Measurements from ENCODE around the gene CCR5AS.
"Not testable (repeated sequence)": the region's sequence is repeated elsewhere in the genome, so short reads cannot be mapped to it uniquely, and the experiment has no call there.

Gene CCR5AS

DNA sequence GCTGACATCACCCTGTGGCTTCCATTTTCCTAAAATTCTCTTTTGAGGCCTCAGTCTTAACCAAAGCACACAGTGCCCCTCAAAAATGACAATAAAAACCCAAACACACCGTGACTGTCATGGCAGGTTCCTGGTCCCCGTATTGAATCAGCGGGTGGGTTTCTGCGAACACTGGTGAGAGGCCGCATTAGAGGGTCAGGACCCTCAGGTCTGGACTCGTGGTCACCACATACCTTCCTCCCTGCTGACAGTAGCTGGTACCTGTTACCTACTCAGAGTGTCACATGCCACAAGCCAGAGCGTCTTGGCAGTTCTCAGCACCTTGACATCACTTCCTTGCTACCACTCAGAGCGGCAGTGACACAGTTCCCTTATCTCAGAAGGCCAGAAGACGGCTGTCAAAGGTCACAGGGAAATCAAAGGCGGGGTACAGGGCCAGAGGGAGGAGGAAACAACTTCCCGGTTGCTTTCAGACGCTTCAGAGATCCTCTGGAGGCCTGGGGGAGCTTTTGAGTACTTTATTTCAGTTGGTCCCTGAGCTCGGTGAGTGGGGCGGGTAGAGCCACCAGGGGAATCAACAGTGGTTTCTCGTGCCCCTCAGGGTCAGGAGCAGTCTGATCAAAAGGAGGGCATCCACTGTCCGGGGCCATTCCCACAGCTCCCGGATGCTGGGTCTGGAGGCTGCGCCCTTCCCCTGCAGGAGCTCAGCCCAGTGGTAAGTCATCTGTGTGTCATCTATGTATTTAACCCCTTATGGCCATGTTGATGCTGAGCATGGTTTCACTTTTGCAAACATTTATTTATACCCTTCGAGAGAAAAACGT lies at the start of gene CCR5AS, which contains the start of gene CCRL2:
TSS of gene CCR5AS (minus strand) at position 279 of the 824 bp plus-strand sequence.
TSS of gene CCRL2 (plus strand) at position 472 of the 824 bp plus-strand sequence. CDS start 821 bp downstream, outside the sequence.
- DNase-seq: no peak

DNA sequence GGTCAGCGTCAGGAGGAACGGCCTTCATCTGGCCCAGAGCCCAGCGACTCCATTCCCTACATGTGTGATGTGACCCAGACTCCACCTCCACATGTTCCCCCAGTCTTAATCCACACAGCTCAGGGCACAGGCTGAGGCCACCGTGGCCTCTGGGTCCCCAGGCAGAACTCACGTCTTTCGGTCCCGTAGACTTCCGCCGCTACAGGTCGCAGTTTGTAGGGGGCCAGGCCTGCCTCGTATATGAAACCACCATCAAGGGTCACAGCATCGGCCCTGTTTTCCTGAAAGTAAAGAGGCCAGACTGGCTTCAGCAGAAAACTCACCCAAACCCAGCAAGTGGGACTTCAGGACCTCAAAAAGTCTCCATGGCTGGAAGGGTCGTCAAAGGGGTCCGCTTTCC lies 49.3 kb upstream of the CCR5AS start:
- no peak for DNase-seq

DNA sequence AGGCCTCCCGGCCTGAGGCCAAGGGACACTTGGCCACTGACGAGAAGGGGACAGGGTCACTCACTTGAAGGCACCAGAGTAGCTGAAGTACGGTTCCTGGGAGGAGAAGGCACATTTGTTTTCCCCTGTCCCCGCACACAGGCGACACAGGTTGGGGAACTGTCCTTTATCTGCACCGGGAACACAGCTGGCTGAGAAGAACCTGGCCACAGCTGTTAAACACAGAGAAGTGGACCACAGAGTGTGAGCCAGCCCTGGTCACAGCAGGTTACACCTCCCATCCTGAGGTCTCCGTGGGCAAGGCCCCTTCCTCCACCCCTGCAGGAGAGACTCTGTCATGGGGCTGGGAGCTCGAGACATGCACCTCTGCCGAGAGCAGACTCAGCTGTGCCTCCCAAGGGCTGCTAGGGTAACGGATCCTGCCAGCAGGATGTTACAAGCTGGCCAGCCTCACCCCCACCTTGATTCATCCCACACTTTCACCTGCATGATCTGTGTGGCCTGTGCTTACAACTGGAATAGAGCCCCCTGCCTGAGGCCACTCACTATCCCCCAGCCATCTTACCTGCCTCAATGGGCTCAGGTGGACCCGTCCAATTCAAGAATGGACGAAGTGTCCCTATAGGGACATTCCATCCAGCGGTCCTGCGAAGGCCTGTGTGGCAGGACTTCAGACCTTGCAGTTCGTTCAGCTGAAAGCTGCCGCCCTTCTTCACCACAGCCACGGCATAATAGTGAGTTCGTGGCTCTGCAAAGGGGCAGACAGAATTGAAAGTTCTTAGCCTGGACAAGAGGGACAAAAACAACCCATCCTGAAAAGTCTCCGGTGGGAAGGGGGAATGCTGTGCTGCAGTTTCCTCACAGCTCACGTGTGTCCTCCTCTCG lies 48.6 kb upstream of the CCR5AS start:
- DNase-seq: no peak

DNA sequence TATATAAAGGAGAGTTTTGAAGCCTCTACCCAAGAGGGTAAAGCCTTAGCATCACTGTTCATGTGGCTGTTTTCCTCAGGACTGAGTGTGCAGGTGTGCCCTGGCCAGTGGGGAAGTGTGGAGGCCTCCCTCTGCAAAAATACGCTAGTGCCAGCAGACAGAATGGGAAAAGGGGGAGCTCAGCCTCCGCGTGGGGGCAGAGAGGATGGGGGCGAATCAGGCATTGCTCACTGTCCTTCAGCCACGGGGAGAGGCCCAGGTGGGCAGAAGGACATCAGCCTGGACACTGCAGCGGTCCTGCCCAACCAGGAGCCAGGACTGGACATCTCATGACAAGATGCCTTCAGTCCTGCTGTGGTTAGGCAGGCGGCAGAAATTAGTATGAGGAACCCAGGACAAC lies 47.7 kb upstream of the CCR5AS start:
- no peak for DNase-seq

DNA sequence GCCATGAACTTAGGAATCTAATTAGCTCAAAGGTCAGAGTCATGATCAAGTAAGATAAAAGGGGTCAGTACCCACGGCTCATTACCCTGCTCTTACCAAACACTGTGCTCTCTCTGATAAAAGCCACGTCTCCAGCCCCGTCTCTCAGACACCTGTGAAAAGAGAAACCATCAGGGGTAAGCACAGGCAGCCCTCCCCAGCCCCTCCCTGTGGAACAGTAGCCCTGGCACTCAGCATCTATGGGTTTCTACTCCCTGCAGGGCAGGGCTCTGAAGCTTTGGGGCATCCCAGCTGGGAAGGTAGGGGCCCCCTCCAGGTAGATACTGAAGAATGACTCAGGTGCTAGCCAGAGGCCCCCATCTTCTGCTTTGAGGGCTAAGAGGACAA lies 47.3 kb upstream of the CCR5AS start:
- DNase-seq: no peak

DNA sequence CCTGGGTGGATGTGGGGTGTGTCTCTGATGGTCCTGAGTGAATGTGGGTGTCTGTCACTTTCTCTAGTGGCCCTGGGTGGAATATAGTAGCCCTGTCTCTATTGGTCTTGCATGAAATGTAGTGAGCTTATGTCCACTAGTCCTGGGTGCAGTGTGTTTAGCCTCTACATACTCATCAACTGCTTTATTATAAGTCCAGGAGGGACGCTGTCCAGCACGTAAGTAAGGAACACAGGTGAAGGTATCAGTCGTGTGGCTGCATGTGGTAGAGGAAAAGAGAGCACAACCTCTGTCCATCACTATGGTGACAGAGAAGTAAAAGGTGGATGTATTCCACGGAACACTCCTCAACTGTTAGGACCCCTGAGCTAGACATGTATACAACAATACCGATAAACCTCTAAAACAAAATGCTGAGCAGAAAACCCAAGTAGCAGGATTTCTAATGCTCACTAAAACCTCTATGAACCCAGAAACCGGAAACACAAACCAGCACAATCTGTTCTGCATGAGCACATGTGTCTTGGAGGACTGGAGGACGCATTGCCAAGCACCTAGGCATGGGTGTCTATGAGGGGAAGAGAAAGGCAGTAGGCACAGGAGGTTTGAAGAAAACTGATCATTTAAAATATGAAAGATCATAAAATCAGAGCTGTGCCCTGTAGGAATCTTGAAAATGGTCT lies 46.8 kb upstream of the CCR5AS start:
- DNase-seq: no peak

DNA sequence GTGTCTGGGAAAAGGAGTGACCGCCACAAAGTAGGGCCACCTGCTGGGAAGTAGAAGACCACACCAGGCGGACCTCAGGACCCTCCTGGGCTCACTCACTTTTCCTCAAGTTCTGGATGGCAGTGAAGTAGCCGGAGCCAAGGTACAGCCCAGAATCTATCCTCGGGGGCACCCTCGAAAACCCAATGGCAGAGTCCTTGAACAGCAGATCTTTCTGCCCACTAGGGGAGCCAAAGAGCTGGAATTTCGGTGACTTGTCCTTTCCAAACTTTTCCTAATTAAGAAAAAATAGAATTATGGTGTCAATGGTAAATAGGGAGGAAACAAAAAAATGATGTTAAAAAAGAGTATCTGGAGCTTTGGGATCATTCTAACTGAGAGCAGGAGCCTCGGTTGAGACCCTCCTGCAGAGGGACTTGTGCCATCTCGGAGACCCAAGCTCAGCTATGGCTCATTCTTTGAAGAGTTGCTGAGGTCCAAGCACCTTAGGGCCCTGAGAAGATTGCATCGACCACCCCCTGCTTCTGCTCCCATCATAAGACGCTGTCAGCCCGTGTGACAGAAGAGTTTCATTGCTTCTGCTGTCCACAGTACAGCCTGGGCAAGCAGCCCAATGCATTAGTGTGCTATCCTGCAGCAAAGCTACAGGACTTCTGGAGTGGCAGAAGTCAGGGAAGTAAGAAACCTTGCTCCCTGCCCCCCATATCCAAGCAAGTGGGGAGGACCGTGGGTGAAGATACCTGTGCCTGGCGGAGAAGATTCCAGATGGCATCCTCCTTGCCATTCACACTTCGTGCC lies 43.1 kb upstream of the CCR5AS start:
- DNase-seq: no peak

DNA sequence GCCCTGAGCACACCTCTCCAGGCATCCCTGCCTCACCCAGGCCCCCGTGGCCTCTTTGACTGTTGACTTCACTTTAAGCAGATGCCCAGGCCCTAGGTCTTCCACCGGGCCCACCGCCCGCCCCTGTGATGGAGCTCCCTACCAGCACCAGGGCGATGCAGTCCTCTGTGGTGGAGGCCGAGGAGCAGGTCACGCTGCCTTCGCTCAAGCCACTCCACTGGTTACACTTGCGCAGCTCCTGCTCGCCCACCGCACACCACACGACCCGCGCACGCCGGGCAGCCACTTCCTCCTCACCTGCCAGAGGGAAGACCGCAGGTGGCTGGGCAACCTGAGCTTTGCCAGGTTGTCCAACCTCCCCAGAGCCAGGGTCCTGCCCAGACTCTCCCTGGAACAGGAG lies 41.9 kb upstream of the CCR5AS start:
- DNase-seq: no peak

DNA sequence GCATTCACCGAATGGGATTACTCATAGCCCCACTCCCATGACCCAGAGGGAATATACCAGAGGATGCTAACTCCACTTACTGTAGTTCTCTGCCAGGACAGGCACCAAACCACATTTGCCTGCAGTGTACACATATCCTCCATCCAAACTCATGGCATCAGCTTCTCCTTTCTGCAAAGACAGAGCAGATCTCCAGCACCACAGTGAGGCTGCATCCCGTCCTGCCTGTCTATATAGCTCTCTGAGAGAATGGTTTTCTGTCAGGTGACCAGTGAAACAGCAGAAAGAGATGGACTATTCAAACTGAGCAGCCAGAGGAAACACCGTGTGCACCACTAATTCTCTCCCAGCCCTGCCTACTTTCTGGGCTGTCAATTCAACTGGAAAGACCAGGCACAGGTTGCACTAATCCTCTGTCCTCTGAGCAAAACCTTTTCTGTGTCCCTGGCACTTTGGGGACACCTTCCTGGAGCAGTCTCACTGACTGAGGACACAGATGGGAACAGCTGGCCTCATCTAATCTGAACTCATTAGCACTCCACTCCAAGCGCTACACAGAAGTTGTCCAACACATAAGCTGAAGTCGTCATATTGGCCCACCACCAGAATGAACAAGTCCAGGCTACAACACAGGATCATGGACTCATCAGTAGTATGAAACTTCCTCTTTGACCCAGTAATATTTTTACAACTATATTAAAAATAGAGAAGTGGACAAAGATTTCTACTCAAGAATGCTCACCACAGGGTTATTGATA lies 40.5 kb upstream of the CCR5AS start:
- no peak for DNase-seq

DNA sequence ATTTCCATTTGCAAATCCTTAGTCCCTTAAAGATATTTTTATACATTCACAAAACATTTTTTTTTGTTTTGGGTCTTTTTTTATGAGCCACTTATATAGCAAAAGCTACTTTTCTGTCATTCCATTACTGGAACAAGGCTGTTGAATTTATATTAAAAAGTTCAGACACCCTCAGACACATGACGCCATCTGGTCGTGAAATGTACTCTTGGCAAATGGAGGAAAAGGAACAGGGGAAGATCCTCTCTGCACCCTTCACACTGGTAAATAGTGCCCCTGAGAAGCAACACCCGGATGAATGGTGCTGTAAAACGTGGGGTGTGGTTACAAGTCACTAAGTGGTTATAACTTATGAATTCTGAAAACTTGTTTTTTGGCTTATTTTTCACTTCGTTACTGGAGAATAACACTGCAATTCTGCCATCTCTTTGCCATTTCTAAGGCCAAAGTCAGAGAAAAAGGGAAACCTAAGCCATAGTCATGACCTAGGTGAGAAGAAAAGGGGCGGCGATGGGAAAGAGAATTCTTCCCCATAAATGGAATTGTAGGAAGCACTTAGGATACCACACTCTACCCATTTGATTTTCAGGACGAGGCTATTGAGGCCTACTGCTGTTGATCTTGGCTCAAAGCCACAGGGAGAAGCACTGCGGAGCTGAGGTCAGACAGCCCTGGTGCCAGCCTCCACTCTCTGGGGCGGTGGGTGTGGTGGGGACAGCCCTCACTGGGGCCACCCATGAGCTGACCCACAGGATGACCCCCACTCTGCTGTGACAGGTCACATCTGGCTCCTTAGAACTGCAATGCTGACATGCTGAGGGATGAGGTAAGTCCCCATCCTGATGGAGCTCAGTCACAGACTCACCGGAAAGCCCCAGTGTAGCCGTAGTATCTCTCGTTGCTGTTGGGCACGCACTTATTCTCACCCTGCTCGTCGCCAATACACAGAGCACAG lies 36.0 kb upstream of the CCR5AS start:
- peak; percentile 37 to 43 for DNase-seq

DNA sequence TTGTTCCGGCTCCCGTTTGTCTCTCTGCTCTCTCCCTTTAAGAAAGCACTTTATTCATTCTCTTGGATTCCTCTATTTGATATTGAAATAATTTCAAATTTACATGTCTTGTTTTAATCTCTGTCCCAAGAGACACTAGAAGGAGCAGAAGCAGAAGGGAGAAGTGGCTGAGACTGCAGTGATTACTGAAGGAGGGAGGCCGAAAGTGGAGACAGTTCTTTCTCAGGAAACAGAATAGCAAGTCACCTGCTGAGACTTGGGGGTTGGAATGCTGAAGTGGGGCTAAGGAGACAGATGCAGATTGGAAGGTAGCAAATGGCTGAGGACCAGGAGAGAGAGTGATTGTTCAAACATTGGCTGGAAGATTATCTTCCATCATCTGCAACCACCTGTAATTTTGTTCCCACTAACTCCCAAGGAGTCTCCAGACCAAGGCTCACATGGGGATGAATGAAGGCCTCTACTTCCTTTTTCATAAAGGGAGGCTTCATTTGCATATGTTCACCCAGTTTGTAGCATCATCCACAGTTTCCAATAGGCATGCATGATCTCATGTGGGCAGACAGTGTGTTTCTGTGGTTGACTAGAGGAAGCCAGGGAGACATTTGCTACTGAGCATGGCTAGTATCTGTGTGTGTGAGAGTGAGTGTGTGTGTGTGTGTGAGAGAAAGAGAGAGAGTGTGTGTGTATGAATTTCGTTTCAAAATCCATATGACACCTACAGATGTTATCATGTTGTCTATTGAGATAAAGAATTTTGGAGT lies 33.8 kb upstream of the CCR5AS start:
- DNase-seq: no peak

DNA sequence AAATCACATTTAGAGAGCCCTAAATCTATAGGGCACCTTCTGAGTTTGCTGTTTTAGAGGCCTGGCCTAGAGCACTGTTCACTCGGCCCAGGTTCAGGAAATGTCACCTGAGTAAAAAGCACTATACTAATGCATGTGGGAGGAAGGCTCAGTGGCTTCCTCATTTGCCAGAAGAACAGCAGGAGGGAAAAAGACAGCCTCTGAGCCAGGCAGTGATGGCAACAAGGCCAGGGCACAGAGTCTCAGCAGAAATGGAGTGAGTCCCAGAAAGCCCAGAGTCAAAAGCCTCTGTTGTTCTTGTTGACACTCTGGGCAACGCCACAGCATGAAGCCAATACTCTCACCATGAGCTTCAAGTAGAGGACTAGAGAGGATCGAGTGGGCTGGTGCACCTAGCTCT lies 32.0 kb upstream of the CCR5AS start:
- no peak for DNase-seq

DNA sequence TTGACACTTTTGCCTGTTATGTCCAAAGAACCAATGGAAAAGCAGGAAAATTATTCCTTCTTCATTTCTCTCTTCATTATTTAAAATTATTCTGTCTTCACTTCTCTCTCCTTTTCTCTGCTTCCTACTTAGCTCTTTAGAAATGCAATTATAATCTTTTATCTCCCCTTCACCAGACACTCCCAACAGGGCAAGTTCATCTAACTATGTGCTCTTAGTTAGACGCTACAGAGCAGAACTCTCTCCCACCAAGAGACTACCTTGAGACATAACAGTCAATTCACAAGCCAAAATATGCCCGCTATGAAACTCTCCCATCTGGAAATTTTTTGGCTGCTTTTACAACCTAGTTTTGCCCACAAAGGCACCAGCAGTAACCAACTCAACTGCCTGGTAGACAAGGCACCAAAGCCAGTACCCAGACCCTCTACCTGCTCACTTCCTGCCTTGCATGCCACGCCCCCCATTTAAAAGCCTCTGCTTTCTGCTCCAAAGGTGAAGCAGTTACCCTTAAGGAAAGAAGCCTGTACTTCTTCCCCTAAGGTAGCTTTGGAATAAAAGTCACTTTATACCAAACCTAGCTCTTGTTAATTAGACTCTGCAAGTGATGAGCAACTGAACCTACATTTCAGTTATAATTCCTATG lies 28.3 kb upstream of the CCR5AS start:
- DNase-seq: no peak

DNA sequence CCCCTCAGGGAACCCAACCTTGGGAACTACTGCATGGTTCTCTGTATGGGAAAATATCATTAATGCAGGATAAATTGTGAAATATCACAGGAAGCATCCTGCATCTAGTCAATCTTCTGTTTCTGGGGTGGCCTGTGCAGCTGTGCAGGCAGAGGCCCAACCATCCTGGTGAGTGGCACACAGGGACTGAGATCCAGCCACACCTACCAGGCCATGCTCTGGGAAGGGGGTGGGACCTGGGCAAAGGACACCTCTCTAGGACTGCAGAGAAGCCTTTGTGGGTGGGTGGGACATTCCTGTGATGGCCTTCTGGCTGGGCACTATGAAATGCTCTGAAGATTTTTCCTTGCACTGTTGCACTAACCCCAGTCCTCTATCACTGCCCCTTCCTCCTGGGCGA lies 27.0 kb upstream of the CCR5AS start:
- no peak for DNase-seq

DNA sequence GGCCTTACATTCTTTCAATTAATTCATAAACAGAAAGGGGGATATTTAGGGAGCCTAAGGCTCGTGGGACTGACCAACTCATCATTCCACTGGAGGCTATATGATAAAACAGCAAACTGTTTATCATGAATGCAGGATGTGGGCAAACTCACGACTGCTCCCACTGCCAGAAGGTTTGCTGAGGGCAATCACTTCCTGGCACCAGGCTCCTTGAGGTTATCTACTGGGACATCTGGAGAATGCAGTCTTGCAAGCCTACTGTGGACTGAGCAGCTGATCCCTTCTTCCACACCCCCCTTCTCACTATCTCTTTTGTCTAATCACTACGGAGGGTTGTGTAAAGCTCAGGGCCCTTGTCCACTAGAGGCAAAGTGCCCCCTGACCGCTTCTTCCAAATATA lies 26.3 kb upstream of the CCR5AS start:
- DNase-seq: not testable (repeated sequence)

DNA sequence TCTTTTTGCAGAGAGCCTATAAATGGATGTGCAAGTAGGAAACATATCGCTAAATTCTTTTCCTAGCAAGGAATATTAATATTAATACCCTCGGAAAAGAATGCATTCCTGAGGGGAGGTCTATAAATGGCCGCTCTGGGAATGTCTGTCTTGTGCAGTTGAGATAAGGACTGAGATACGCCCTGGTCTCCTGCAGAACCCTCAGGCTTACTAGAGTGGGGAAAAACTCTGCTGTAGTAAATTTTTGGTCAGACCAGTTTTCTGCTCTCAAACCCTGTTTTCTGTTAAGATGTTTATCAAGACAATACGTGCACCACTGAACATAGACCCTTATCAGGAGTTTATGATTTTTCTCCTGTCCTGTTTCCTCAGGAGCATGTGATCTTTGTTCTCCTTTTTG lies 25.0 kb upstream of the CCR5AS start:
- not testable (repeated sequence) for DNase-seq

DNA sequence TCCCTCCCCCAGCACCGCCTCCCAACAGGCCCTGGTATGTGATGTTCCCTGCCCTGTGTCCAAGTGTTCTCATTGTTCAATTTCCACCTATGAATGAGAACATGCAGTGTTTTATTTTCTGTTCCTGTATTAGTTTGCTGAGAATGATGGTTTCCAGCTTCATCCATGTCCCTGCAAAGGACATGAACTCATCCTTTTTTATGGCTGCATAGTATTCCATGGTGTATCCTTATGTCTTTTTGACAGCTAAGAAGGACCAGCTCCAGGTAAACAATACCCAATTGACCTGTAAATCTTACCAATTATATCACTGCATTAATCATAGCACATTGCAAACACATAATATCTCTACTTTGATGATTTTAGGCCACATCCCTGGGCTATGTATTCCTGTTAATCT lies 24.0 kb upstream of the CCR5AS start:
- DNase-seq: not testable (repeated sequence)

DNA sequence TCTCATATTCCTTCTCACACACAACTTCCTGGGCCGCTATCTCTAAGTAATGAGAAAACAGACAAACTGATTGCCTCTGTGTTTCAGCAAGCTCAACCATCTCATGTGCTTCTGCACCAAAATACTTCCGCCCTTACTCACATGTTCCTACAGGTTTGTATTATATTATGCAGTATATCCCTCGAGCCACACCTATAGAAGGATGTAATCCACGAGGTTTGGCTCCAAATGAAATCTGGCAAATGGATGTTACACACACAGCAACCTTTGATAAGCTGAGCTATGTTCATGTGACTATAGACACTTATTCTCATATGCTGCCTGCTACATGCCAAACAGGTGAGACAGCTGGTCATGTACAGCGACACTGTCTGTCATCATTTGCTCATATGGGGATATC lies 22.8 kb upstream of the CCR5AS start:
- no peak for DNase-seq

DNA sequence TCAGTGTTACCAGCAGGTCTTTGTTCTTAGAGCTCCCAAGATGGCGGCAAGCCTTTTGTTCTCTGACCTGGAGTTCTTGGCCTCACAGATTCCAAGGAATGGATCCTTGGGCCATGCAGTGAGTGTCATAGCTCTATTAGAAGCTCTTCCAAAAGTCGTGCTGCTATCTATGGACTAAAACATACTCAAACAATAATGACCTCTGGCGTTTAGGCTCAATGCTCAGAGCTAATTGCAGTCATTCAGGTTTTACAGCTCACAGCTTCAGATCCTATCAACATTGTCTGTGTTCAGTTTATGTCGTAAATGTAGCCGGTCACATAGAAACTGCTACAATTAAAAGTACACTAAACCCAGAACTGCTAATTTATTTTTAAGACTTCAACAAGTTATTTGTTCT lies 22.4 kb upstream of the CCR5AS start:
- no peak for DNase-seq
